NCI-H2196 treated with DMSO at 0.1 percent for 48 hours (cell line): ENCODE measurements around the gene JAKMIP3.

Experiments used
- DNase-seq: peaks from one replicate; lab custom pipeline; 2025; ENCODE audit not compliant: unreplicated experiment; lab: John Stamatoyannopoulos, UW

The JAKMIP3 gene

DNA sequence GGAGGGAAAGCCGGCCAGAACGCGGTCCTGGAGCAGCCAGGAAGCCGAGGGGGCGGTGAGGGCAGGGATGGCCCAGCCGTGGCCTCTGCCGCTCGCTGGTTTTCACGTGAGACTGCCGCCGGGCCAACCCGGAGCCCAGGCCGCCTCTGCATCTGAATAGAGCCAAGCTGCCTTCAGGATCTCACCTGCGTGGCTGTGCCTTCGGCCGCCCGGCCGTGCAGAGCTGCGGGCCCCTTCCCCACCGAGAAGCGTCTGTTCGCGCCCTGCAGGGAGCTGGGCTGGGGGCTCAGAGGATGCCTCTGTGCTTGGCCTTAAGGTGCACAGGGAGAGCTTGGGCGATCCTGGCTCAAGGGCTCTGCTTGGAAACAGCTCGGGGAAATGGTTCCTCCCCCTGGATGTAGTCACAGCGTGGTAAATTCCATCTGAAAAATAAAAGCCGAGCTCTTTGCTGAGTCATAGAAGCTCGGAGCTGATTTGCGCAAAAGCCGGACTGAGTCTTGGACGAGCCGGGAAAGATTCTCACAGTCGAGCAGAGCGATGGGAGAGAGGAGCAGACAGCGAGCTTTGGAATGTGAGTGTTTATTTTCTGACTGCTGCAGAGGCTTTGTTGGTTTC lies at the start of gene JAKMIP3:
TSS of gene JAKMIP3 (plus strand) at position 456 of the 615 bp plus-strand sequence. CDS start 38,863 bp downstream, outside the sequence.
- DNase-seq, result no peak

DNA sequence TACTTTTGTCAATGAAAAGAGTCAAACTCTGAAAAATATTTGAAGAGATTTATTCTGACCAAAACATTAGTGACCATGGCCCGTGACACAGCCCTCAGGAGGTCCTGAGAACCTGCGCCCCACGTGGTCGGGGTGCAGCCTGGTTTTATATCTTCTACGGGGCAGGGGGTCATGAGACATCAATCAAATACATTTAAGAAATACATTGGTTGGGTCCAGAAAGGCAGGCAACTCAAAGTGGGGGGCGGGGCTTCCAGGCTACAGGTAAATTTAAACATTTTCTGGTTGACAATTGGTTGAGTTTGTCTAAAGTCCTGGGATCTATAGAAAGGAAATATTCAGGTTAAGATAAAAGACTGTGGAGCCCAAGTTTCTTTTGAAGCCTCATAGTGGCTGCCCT lies 49.2 kb upstream of the JAKMIP3 start:
- no peak for DNase-seq

DNA sequence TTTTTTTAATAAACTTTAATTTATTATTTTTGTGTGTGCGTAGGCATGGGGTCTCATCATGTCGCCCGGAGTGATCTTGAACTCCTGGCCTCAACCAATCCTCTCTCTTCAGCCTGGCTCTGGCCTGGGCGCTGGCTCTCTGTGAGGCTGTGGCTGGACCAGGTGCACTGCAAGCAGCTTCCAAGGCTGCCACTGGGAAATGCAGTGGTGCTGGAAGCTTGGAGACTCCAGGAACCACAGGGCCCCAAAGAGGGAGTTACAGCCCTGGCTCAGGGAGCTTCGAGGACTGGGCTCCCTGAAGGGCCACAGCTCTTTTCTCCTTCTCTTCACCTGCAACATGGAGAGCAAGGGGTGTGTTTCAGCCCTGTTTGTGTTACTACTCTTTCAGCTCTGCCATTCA lies 47.3 kb upstream of the JAKMIP3 start:
- DNase-seq, result no peak

DNA sequence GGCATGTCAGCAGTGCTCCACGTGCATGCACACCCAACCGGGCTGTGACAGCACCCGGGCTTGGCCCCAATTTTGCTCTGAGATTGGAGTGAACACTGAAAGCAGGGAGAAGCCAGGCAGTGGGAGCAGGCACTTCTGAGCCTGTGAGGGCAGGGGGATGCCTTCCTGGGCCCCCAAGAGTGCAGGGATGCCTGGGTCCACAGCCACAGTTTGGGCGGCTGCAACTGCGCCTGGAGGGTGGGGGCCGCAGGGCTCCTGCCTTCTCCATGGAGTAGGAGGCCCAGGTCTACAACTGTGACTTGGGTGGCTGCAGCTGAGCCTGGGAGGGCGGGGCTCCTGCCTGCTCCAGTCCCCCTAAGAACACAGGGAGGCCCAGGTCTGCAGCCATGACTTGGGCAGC lies 46.4 kb upstream of the JAKMIP3 start:
- DNase-seq, result no peak

DNA sequence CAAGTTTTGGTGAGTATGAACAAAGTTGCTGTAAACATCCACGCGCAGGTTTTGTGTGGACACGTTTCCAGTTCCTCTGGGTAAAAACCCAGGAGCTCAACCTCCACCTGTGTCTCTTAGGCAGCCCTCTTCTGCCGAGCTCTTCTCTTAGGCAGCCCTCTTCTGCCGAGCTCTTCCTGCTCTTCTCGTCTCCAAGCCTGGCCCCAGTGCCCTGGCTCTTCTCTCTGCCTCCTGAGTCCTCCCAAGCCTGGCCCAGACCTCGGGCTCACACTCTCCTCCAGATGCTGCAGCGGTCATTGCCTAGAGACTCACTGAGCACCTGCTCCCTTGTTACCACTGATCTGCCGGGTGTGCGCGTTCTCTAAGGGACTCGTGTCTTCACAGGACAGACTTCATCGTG lies 45.3 kb upstream of the JAKMIP3 start:
- DNase-seq, result no peak

DNA sequence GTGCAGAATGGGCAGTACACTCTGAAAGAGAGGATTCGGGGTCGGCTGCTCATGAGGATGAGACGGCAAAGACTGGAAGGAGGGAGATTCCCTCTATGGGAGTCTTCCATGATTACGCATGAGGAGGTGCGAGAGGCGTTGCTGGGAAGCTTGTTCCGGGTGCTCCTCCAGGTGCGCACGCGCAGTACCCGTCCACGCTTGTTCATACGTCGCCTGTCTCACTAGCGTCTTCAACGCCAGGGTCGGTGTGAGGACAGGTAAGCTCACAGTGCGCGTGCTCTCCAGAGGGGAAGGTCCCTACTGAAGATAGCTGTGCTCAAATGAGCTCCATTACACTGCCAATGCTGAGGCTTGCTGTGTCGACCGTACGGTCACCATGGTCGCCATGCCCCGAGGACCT lies 44.7 kb upstream of the JAKMIP3 start:
- no peak for DNase-seq

DNA sequence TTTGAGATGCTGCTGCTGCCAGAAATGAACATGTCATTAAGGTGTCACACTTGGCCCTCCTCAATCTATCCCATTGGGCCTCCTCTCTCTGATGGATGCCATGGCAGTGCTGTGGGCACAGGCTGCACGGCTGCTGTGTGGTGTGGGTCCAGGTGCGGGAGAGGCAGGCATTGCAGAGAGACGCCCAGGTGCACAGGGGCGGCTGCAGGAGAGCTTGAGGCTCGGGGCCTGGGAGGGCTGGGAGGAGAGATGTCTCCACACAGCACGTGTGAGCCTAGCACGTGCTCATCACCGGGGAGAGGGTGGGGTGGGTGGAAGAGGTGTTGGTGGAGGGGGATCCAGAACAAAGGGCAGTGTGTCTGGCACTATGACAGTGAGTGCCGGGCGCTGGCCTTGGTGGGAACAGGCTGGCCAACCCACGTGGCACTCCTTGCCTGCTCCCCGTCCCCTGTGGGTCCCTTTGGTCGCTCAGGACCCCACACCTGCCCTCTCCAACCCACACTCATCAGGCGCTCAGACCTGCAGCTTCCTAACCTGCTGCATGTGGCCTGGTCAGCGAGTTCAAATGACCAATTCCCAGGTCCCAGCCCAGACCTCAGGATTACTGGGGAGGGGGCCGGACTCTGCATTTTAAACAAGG lies 44.1 kb upstream of the JAKMIP3 start:
- no peak for DNase-seq

DNA sequence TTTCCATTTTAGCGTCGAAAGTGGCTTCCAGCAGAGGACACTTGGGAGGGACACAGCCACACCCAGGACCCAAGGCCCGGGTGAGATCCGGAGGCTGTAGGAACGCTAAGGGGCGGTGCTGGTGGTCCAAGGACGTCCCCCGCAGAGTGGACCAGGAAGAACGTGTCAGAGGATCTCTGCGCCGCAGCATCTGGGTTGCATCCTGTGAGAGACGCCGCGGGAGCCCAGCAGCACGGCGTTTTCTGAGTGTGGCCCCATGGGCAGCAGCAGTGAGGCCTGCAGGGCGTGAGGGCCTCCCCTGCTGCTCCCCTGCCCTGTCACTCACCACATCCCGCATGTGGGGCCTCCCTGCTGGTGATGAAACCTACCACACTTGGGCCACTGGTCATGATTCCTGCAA lies 43.5 kb upstream of the JAKMIP3 start:
- no peak for DNase-seq

DNA sequence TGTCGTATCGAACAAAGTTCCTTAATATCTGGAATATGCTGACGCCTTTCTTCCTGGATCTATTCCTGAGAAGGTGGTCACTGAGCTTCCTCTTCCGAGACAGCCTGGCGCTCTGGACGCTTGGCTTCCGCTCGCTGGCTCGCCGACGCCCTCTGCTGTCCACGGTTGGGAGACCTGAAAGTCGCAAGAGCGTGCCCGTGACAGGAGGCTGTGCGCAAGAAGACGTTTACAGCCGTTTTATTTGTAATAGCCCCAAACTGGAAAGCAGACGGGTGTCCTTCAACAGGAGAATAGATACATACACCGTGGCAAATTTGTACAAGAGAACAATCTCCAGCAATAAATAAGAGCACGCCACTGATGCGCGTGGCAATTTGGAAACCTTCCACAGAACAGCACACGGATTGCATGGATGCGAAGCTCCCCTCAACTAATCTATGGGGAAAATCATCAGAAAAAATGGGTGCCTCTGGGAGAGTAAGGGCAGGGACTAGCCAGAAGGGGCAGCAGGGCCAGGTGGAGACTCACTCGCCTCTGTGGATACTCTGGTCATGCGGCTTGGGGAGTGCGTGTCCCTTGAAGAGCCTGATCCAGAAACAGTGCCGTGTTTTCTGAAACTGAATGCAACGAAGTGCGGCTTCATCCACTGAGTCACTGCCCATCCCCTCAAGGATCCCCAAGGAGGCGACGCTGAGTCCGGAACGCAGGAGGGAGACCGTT lies 42.5 kb upstream of the JAKMIP3 start:
- peak; percentile 22 for DNase-seq

DNA sequence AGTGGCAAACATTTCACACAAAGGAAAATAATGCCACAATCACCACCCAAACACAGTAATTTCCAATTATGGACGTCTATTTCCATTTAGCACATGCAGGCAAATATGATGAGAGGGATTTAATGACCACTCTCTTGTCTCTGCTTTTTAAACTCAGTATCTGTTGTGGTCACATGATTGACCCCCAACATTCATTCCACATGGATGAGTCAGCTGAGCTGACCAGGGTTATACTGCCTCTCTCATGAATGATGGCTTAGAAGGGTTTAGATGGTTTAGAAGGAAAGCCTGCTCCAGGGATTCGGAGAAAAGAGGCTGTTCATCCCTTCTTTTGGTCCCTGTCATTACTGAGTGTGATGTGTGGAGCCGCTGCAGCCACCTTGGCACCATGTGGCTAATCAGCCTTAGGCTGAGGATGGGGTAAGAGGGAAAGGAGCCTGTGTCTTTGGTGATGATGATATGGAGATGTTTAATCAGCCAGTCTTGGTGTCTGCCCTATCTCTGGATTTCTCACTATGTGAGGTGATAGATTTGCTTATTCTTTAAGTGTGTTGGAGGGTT lies 38.2 kb upstream of the JAKMIP3 start:
- no peak for DNase-seq

DNA sequence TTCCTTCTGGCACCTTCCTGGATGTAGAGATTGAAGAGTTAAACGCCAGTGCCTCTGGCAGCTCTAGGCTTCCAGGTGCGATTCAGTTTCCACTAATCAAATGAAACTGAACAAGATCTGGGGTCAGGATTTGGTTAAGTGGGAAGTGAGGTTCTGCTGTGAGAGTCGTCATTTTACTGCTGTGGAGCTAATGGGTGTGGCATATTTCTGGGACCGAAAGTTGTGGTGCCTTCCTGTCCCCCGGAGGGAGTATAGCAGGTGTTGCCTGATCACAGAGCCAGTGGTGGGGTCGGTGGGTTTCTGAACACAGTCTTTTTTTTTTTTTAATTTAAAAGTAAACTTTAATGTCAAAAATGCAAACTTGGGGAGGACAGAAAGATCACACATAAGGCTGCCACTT lies 37.0 kb upstream of the JAKMIP3 start:
- DNase-seq, result no peak

DNA sequence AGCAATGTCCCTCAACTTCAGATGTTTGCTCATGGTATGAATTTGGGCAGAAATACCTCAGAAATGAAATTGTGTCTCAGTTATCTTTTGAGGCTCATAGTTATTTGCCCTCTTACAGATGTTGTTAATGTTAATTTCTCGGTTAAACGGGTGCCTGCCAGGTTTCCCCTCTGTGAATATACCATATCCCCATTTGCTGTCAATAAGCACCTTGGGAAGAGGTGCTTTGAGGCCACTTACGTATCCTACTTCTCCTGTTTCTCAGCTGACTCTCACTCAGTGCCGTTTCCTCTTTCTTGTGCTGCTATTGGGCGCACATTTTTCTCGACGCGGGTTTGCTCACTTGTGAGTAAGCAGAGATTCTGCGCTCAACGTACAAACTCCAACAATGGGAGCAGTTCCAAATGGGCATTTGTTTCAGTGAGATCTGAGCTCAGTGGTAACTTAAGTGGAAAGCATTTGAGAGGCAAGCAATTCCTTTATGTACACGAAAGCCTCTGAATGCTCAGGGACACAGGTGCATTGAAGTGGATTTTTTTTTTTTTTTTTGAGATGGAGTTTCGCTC lies 34.8 kb upstream of the JAKMIP3 start:
- peak; percentile 31 for DNase-seq

DNA sequence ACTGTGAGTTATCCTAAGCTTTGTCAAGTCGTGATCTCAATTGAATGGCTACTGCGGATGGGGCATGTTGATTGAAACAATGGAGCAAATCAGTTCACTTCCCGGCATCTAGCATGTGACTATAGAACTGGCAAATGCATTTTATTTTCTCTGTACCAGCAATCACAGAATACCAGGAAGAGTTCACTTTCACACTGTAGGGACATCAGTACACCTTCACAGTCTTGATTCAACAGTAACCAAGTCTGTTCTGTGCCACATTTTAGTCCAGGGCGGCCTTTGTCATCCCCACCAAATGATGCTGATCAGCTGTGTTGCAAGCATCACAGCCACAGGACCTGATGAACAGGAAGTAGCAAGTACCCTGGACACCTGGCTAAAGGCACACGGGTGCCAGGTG lies 32.1 kb upstream of the JAKMIP3 start:
- no peak for DNase-seq

DNA sequence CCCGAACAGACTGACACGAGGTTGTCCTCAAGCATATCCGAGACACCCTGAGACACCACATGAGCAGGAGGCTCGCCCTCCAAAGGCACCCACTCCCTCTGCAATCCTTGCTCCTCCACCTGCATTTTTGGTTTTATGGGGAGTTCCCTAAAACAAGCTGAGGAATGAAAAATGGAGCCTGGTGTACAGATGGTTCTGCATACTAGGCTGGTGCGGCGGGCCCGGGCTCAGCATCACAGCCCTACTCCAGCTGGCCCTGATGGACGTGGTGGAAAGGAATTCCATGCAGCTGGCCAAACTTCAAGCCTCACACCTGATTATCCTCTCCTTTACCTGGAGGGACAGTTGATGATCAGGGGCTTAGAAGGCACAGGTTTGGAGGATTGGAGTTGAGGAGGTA lies 30.3 kb upstream of the JAKMIP3 start:
- DNase-seq, result no peak

DNA sequence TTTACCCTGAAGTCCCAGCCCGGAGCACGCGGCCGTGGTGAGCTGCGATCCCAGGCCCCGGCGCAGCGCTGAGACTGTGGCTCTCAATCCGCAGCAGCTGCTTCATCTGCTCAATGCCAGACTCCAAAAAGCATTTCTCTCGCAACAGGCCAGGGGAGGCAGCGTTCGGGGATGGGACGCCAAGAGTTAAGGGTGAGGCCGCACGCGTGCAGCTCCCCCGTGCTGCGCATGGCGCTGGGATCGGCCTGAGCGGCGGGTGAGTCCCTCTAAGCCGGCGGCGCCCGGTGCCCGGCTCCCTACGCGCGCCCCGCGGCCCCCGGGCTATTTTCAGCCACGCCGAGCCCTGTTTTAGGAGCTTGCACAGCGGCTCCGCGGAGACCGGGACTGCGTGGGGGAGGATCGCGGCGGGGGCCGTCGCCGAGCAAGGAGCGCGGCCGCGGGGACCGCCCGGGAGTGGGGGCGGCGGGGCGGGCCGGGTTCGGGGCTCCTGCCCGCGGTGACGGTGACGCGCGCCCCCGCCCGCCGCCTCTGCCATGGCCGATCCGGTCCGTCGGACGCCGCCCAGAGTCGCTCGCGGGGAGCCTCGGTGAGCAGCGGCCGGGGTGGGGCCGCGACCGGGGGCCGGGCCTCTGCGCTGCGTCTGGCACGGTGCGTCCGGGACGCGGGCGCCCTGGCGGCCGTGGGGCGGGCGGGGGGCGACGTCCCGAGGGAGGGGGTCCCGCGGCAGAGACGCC lies 29.4 kb upstream of the JAKMIP3 start:
- DNase-seq, result no peak

DNA sequence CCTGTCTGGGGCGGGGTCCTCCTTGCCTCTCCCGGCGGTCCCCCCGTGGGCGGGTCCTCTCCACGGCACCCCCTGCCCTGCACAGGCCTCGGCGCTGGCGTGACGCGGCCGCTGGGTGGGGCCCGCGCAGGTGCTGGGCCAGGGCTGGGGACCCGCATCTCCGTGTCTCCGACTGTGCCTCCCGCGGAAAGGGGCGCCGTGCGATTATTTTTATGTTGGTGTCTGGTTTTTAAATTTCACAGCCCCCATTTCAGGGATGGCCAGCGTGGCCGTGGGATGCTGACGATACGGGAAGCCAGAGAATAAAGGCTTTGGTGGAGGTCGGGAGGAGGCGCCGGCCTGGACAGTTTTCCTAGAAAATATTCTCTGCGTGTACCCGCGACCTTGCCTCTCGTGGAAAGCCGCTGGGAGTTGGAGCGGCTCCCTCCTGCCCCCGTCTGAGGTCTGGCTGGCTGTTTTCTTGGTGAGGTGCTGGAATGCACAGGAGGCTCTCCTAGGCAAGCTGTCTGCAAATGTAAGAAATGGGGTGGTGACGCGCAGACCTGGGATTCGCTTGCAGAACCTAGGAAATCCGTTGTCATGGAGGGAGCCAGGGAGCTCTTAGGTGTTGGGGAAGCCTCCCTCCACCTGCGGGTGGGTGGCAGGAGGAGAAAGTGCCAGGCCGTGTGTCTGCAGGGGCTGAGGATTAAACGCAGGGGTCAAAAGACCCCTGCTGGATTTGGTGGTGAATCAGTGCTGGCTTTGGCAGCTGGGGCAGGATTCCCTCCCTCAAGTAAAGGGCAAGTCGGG lies 28.7 kb upstream of the JAKMIP3 start:
- DNase-seq, result no peak

DNA sequence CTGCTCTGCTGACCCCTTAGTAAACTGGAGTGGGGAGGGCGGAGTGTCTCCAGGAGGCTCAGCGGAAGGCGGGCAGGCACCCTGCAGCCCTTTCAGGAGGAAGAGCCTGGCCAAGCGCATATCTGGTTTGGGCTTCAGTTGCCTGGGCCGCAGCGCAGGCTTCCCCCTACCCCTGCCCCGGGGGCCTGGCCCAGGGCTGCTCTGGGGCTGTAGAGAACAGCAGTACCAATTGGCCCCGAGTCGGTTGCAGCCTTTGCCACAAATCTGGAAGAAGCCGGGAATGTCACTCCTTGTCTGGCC lies 28.1 kb upstream of the JAKMIP3 start:
- no peak for DNase-seq

DNA sequence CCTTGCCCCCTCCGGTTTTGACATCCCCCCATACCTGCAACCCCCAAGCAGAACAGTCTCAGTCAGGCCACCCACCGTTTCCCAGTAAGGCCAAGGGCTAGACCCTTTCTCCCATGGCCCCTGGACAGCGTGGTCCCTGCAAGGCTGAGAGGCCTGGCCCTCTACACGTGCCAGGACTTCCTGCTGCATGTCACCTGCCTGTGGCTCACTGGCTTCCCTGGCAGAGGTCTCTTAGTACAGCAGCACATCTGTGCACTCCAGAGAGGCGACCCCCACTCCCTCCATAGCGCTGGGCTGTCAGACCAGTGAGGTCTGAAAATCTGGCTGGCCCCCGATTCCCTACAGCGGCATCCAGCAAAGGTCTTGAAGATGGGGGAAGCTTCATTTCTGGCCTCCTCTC lies 26.4 kb upstream of the JAKMIP3 start:
- DNase-seq, result no peak

DNA sequence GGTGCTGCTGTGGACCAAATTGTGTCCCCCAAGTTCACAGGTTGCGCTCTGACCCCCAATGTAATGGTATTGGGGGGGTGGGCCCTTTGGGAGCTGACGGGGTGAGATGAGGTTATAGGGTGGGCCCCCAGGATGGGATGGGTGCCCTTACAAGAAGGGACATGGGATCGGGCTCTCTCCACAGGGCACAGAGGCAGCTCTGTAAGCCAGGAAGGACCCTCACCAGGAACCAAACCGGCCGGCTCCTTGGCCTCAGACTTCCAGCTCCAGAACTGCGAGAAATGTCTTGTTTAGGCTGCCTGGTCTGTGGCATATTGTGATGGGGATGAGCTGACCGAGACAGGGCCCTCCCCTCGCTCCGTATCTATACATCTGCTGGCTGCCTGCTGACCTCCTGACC lies 25.7 kb upstream of the JAKMIP3 start:
- DNase-seq, result no peak

DNA sequence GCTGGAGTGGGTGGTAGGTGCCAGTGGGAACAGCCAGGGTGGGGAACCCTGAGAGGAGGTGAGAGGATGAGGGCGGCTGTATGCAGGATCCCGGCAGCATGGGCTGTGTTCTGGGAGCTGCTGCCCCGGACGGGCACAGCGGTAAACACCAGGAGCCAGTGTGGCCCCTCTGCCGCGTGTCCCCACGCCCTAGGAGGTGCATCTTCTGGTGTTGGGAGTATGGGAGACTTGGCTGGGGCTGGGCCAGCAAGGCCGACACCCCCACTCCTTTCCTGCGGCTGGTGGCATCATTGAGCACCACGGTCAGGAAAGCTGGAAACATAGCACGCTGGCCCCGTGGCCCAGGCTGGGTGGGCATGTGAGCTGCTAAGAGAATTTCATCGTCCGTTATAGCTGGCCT lies 24.4 kb upstream of the JAKMIP3 start:
- DNase-seq, result no peak
